HS-27A (cell line): ENCODE results near the gene IQSEC3.
"Not testable (repeated sequence)": the region's sequence is repeated elsewhere in the genome, so short reads cannot be mapped to it uniquely, and the experiment has no call there.

ENCODE experiments used
- DNase-seq: peaks from one replicate; pipeline ENCODE4 v3.0.0-alpha.2; 2012; ENCODE audit warnings: low read depth, missing footprints

IQSEC3 gene

DNA sequence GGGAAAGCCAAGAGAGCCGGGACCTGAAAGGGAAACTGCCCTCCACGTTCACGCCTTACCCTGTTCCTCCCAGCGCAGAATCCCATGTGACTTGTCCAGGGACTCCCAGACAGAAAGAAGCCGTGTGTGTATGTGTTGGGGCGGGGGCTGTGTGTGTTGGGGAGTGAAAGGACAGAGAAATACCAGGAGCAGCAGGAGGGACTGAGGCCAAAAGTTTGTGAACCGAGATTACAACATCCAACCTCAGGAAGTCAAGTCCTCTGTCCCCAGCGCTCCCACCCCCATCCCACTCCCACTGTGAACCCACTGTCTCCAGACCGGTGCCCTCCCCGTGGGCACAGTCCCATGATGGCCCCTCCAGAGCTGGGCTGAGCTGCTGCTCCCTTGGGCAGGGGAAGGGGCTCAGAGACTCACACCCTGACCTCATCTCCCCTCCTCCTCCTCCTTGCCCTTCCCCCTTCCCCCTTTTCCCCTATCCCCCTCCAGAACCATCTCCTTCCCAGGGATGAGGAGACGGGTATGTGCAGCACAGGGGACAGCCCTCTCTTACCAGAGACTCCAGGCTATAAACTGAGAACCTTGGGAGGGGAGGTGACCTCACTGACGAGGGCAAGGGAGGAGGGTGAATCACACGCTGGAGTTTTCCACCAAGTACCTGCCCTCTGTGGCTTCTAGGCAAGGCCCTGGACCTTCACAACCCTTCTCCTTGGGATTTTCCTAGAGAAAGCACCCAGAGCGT is 147.6 kb downstream of the IQSEC3 start, which contains the start of gene SLC6A12:
TSS of gene SLC6A12 (minus strand) at position 155 of the 739 bp plus-strand sequence. CDS start 4,171 bp downstream, outside the sequence.
- no peak for DNase-seq

DNA sequence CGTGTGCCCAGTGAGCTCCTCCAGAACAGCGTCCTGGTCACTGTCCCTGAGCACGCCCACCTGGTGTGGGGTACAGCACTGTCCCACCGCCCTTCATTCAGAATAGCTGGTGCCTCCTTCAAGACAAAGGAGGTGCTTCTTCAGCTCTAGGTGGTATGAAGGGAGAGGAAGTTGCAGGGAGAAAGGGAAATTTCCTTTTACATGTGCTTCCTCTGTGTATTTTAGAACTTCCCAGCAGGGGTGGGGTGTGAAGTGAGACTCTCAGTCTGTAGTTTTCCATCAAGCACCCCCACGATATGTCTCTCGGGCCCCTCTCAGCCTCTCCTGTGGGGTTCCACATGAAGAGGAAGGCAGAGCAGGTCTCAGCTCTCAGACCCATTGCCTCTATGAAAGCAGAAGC is 148.5 kb downstream of the IQSEC3 start:
- no peak for DNase-seq

DNA sequence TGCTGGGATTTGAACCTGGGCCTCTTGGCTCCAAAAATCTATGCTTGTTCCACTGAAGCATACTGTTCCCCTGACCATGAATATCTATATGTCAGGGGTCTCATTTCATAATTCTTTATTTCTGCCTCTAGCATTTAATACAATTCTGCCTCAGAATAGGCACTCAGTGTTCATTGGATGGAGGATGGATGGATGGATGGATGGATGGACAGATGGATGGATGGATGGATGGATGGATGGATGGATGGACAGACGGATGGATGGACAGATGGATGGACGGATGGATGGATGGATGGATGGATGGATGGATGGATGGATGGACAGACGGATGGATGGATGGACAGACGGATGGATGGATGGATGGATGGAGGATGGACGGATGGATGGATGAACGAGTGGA is 150.5 kb downstream of the IQSEC3 start:
- DNase-seq = not testable (repeated sequence)

DNA sequence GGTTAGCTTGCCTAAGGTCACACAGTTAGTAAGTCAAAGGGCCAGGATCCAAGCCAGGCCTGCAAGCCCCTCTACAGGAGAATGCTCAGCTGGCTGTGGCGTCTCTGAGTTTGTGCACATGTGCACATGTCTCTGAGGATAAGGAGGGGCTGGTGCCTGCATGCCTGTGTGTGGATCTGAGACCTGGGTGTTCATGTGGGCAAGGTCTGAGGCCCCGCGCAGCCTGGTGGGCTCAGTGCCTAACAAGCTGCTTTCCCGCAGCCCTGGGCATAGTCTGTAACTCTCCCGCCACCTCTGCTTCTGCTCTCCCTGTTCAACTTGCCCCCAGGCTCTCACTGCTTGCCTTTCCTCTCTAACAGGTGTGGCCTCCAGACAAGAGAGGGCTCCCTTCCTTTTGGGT is 151.7 kb downstream of the IQSEC3 start:
- no peak for DNase-seq

DNA sequence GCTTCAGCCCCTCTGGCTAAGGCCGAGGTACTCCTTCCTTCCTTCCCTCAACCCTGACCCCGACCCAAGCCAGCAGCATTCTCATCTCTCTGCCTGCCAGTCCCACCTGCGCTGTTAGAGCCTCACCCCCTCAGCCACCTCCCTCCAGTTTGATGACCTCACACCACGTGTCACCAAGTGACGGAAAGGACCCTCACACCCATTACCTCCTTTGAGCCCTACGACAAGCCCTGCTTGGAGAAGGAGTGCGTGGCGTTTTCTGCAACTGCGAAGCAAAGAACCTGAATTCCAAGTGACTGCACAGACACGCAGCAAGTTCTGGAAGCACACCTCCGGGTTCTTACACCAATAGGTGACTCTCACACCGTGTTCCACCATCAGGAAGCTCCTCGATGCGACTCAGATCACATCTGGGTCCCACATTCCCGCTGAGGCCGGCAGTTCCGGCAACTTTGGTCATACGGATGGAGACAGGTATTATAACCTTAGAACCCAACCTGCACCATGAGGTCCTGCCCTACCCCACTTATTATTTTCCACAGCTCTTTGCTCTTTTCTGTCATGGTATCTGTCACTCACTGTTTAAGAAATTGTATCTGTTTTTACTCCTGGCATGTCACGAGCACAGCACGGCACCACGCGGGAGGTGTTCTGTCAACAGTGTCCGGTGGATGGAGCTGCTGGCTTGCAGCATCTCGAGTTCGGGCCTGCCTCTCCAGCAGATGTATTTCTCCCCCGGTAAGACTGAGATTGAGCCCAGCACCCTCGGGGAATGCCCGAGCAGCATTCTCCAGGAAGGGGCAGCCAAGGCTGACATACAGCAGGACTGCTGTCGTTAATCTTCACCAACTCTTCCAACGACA is 152.4 kb downstream of the IQSEC3 start:
- no peak for DNase-seq

DNA sequence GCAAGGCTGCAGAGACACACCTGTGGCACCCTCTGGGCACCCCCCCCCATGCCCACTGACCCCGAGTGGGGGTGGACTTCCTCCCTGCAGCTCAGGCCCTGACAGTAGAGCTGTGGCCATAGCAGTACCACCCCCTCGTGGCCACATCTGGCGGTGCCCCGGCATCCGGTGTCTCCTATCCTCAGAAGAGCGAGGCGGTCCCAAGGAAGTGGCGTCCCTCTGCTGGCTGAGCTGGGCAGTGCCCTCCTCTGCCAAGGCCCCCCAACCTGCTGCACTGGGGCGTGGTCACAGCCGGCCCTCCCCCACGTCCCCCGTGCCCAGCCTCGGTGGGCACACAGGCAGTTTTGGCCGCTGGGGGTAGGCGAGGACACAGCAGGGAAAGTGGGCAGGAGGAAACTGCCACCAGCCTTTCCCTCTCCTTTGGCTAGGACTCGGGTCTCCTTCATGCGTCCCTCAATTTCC is 153.4 kb downstream of the IQSEC3 start:
- DNase-seq = no peak

DNA sequence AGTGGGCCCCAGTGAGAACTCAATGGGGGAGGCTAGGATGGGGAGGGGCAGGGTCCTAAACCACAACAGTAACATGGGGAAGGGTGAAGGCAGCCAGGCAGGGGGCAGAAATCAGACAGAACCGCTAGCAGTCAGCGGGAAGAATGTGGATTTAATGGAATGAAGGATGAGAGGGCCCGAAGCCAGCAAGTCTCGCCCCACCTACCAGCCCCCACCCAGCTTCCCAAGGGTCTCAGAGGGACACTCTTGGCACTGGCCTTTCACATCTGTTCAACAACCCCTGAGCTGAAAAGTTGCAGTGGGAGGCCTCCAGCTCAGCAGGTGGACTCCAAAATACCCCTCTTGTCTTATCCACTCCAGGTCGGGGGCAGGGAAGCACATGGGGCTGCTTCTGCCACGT is 153.9 kb downstream of the IQSEC3 start:
- DNase-seq = no peak

DNA sequence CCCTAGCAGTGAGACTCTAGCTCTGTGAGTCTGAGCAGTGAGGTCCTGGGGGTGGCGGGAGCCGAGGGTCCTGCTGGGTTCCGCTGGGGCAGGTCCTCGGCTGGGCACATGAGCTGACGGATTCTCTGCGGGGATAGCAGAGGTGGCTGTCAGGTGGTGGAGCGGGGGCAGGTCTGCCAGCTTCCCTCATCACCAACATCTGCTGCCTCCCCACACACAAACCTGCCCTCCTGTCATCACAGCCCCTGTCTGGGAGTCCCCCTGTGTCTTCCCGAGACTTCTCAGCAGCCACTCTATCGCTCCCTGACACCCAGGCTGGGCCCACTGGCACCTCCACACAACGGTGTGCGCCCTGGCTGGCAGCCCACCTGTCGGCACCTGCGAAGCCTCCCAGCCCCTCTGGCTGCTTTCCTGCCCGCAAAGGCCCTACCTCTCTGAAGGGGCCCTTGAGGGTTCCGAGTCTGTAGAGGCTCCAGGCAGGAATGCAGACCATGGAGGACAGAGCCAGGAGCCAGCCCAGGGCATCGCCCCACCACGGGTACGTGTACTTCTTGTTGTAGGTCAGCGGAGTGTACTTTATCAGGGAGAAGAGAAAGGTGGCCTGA is 154.5 kb downstream of the IQSEC3 start:
- no peak for DNase-seq

DNA sequence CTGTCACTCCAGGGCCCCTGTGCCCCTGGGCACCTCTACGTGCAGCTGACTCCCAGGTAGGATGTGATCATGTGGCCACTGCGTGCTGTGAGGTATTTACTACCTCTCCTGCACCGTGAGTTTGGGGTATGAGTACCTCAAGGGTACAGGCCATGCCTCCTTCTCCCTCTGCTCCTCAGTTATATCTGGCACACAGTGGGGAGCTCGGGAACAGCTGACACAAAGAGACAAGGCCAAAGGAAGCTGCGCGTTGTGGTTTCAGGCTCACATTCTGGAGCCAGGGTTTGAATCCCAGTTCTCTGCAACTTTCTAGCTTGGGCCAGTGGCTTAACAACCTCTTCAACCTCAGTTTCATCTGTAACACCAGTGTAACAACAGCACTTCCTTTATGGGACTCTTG is 155.2 kb downstream of the IQSEC3 start:
- no peak for DNase-seq

DNA sequence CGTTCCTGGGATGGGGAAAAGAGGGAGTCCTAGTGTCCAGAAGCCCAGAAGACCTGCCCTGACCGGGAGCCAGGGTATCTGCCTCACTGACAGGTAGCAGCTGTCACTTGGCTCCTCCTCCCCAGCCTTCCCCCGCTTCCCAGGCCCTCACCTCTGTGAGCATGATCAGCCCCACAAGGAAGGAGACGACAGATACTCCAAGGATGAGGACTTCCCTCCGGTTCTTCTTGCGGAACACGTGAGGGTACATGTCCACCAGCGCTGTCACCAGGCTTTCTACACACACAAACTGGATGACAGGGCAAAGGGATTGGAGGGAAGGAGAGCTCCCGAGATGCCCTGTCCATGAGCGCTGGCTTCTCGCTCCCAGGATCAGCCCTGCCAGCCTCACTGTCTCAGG is 157.3 kb downstream of the IQSEC3 start:
- no peak for DNase-seq

DNA sequence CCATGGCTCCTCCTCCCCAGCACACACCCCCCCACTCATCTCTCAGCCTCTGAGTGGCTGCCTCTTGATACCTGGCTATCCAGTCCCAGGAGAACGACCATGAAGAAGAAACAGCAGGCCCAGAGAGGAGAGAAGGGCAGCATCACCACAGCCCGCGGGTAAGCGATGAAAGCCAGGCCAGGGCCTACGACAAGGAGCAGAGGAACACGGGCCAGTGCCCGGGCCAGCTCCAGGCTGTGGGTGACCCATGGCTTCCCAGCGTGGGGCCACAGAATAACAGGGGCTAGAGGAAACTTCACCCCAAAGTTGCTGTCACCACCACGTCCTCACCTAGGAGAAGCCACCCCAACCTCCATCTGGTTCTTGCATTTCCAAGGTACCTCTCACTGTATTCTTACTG is 157.8 kb downstream of the IQSEC3 start:
- DNase-seq = no peak

DNA sequence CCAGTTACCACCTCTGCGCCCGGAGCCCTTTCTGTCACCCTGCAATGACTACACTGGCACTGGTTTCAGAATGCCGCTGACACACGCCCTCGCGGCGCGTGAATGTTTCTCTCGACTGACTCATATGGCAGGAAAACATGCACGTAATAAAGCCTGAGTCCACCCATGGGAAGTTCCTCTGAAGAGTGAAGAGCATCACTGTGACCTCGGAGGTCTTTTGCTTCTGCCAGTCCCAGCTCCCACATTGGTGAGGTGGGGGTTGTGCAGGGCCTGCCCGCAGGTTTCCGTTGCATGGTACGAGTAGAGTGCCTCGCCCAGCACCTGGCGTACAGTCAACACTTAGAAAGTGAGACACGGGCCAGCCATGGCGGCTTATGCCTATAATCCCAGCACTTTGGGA is 158.4 kb downstream of the IQSEC3 start:
- no peak for DNase-seq

DNA sequence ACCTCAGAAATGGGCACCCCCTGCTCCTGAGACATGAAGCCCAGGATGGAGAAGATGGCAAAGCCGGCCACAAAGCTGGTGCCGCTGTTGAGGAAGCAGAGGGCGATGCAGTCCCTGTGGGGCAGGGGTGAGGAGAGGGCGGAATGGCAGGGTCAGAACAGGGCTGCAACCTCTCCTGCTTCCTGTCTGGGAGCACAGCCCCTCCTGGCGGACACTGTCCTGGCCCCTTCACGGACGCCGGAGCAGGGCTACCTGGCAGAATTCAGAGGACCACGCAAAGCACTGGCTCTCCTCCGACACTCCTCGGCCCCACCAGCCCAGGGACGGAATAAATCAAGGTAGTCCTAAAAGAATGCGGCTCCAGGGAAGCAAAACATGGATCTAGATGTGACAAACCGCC is 159.8 kb downstream of the IQSEC3 start:
- DNase-seq = no peak

DNA sequence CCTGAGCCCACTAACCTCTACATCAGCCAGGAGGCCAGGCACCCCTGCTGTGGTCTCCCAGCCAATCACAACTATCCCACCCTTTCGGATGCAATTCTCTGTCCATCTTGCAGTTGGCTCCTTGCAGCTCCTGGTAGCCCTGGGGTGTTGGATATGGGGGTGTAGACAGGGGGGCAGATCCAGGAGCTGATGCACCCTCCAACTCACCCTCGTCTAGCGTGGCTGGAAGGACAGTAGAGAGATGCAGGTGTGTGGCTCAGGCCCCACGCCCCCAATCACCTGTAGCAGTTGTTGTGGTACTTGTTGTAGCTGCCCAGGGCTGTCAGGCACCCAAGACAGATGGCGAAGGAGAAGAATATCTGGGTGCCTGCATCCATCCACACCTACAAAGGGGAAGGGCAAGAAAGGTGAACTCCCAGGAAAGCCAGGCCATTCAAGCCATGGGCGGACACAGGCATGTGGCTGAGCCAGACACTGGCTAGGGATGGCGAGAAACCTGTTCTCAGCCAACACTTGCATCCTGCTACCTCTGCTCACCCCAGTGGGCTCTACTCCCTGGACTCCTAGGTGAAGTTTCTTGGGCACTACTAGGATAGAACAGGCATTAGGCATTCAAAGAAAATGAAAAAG is 160.8 kb downstream of the IQSEC3 start:
- no peak for DNase-seq
